GM19023 (cell line): ENCODE data around the gene PCBD1.

Experiments used
- ATAC-seq: cut with Tn5 transposase; IDR thresholded peaks from one replicate; pipeline ENCODE4 v1.9.1; 2021; ENCODE audit warnings: mild to moderate bottlenecking, moderate library complexity; ENCODE audit not compliant: unreplicated experiment

Gene PCBD1

GRCh38 chr10:70905071-70906021 lies 17.0 kb upstream of the PCBD1 start:
- no peak for ATAC-seq

DNA sequence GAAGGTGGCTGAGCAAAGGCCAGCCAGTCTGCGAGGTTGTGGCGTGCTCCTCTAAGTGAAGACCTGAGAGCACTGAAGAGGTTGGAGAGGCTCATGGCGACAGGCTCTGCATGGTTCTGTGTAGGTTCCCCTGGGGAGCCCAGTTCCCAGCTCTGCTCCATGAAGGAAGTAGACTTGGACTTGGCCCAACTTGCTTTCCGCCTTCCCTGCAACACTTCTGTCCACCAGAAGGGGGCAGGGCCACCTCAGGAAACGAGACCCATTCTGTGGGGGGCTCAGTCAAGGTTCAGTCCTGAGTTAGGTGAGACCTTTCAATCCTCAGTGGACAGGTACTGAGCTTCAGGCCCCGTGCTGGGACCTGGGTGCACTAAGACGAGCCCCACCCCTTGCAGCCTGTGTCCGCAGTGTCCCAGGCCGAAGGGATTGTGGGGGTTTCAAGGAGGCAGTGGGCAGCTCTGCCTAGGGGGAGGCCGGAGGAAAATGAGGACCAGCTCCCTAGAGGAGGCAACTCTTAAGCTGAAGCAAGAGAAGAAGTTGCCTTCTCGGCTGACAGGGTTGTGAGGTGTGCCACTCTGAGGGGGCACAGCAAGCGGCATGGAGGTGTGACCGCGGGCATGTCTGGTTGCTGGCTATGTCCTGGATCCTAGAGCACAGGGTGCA lies 15.0 kb upstream of the PCBD1 start:
- no peak for ATAC-seq

DNA sequence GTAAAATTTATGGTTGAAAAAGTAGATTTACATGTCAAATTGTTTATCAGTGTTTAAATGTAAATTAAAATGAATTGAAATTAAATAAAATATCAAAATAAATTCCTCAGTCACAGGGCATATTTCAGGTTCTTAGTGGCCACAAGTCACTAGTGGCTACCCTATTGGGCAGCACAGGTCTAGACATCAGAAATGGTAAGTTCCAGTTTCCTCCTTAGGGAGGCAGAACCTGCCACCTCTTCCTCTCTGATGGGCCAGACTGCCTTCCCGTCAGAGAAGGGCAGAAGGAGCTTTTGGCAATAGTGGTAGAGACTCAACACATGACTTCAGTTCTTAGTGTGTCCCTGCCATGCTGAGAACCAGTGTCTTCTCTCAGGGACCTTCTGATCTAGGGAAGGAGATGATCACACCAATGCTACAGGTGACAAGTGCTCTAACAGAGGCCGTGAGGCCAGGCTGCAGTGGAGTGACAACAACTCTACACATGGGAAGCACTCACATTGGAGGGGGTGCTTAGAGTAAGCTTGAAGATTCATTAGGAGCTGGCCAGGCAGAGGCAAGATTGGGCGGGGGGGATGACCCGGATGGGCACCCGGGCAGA lies 14.4 kb upstream of the PCBD1 start:
- no peak for ATAC-seq

DNA sequence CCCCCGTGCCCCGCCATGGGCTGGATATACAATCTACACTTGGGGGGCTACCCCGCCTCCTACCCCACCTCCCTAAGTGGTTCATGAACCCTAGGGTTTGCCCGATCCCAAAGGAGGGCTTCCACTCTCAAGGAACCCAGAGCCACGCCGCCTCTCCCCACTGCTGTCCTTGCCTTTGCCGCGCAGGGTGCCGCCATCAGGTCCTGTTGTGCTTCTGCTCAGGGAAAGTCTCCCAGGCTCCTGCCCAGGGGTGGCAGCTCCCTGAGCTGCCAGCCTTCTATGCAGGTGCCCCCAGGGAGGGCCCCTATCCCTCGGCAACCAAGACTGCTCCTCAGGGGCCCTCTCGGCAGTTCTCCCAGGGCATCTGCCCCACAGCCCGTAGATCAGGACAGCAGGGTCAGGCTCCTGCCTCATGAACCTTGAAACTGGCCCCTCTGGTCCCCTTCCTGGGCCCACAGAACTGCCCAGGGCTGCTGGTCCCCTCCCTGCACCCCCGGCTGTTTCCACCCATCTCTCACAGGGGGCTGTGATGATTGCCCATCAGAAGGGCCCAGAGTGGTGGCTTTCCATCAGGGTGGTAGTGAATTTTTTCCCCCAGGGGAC lies 13.0 kb upstream of the PCBD1 start:
- ATAC-seq, result no peak

DNA sequence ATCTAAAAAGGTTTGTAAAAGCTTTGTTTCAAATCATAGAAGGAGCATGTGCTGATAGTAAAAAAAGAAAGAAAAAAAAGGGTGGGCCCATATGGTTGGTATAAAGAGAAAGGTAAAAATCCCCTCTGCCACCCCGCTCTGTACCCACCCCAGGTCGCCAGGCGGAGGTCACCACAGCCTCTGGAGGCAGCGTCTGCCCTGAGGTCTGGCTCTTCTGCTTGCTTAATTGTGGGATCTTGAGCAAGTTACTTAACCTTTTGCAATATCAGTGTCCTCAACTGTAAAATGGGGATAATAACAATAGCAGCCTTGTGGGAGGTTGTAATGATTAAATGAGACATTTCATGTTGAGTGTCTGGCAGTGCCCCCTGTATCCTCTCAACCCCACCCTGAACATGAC lies 10.7 kb upstream of the PCBD1 start:
- ATAC-seq, result no peak

DNA sequence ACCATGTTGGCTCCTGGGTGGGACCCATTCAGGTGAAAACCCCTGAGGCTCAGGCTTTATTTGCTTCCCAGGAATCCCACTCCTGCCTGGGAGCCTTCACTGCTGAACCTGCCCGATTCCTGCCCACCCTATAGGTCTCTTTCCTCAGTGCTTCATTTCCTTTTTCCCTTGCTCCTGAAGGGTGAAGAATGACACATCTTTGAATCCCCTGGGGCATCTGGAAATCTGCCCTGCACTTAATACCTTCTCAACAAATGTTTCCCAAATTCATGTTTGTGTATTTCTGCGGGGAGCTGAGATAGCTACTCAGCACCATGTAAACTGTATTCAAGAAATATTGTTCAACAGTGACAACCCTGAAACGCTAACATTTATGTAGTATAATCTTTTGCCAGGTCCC lies 10.3 kb upstream of the PCBD1 start:
- no peak for ATAC-seq

- no peak for ATAC-seq
These were observed 8.2 kb upstream of the PCBD1 start for GRCh38 chr10:70896551-70896950.

- ATAC-seq, result no peak
These were observed 6.1 kb upstream of the PCBD1 start for GRCh38 chr10:70894416-70894815.

DNA sequence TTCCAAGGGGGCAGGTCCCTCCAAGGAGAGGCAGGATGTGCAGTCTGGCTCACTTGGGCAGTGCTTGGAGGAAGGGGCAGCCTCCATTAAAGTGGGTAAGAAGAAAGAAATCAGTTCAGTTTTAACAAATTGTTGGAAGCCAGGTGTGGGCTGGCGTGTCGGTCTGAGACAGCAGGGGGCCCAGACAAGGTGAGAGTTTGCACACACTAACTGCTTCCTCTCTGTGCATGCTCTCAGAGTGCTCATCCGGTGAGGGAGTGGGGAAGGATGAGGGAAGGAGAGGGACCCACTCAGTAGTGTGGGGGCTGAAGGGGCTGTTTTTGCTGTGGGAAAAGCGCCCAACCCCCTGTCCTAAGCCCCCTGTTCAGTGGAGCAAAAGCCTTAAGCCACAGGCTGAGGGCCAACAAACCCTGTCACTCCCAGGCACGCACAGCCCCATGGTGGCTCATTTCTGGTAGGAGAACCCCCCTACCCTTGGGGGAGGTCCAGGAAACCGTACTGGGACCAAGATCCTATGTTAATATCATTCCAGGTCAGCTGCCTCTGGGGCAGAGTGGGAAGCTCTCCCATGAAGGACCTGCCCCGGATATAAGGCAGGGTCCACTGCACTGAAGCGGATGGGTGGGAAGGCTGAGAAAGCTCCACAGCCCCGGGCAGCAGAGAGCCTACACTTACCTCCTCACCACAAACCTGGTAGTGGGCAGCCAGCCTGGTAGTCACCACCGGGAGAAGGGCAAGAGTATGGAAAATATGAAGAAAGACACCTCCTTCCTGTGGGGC lies 5.1 kb upstream of the PCBD1 start:
- no peak for ATAC-seq

DNA sequence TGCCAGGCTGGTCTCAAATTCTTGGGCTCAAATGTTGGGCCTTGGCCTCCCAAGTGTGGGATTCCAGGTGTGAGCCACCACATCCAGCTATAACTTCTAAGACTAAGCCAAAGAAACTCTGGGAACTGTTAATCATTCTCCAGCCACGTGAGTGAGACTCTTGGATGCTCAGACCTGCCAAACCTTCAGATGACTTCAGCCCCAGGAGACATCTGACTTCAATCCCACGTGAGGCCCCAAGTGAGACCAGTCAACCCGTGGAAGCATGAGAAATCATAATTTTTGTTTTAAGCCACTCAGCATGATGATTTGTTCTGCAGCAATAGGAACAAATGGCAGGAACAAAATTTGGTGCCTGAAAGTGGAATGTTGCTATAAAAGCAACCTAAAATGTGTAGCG lies 4.3 kb upstream of the PCBD1 start:
- ATAC-seq, result no peak

- no peak for ATAC-seq
These were observed 3.3 kb upstream of the PCBD1 start for GRCh38 chr10:70891627-70892026.

GRCh38 chr10:70890917-70891431 lies 2.6 kb upstream of the PCBD1 start:
- no peak for ATAC-seq

- no peak for ATAC-seq
These were observed 926 bp upstream of the PCBD1 start for GRCh38 chr10:70889291-70889690.

GRCh38 chr10:70886921-70887665 lies 1.3 kb downstream of the PCBD1 start:
- no peak for ATAC-seq

GRCh38 chr10:70885931-70886903 lies 2.1 kb downstream of the PCBD1 start:
- no peak for ATAC-seq

GRCh38 chr10:70885481-70885880 lies 2.9 kb downstream of the PCBD1 start:
- no peak for ATAC-seq

DNA sequence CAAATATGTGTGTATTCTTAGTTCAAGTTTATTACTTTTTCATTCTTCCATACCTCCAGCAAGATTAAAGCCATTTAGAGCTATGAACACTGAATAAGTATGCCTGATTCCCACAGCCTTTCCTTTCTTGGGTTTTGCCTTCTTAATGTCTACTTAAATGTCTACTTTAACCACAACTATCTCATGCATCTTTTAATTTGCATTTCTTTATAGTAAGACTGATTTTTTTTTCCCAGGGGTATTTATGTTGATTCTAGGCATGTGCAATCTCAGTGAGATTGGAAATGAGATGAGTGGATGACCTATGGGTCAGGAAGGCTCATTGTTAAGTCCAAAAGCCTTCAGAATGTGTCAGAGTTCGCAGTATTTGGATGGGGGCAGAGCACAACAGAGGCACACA lies 3.6 kb downstream of the PCBD1 start:
- no peak for ATAC-seq

- ATAC-seq, result peak; percentile 76
These were observed 8.3 kb downstream of the PCBD1 start for GRCh38 chr10:70880077-70880534.
